Activated CD4-positive, alpha-beta T cell treated with anti-CD3 and anti-CD28 coated beads, Interleukin-2, amount 50 U/mL, for 1 hour (primary cell): Measurements from ENCODE around the gene PPM1F.

ENCODE experiments used
- DNase-seq: peaks from one replicate; pipeline ENCODE4 v3.0.0-alpha.2; 2020

Gene PPM1F

GRCh38 chr22:21975273-21975672 is 22.6 kb upstream of the PPM1F start:
- DNase-seq = no peak

GRCh38 chr22:21974058-21974649 is 21.5 kb upstream of the PPM1F start:
- DNase-seq = no peak

- no peak for DNase-seq
These were observed 20.2 kb upstream of the PPM1F start for GRCh38 chr22:21972806-21973205.

- DNase-seq = peak; percentile 58
These were observed 19.7 kb upstream of the PPM1F start for GRCh38 chr22:21972293-21972779.

- no peak for DNase-seq
These were observed 19.2 kb upstream of the PPM1F start for GRCh38 chr22:21971858-21972275.

GRCh38 chr22:21970800-21971617 is 18.4 kb upstream of the PPM1F start:
- no peak for DNase-seq

- no peak for DNase-seq
These were observed 17.6 kb upstream of the PPM1F start for GRCh38 chr22:21970037-21970799.

GRCh38 chr22:21968452-21969129 is 15.9 kb upstream of the PPM1F start:
- DNase-seq = no peak

GRCh38 chr22:21967693-21968271 is 15.1 kb upstream of the PPM1F start:
- DNase-seq = no peak

GRCh38 chr22:21966643-21967516 is 14.2 kb upstream of the PPM1F start:
- no peak for DNase-seq

- DNase-seq = no peak
These were observed 13.2 kb upstream of the PPM1F start for GRCh38 chr22:21965762-21966288.

- DNase-seq = no peak
These were observed 12.4 kb upstream of the PPM1F start for GRCh38 chr22:21964918-21965484.

GRCh38 chr22:21964234-21964633 is 11.6 kb upstream of the PPM1F start:
- no peak for DNase-seq

GRCh38 chr22:21963790-21964211 is 11.2 kb upstream of the PPM1F start:
- DNase-seq = no peak

- DNase-seq = no peak
These were observed 10.6 kb upstream of the PPM1F start for GRCh38 chr22:21963286-21963685.

GRCh38 chr22:21962655-21962949 is 10.0 kb upstream of the PPM1F start:
- no peak for DNase-seq

- no peak for DNase-seq
These were observed 9.4 kb upstream of the PPM1F start for GRCh38 chr22:21961886-21962654.

- no peak for DNase-seq
These were observed 8.6 kb upstream of the PPM1F start for GRCh38 chr22:21961127-21961867.
